Lung (tissue), 12 donors: ENCODE results near the gene SEC14L1. TPM values are rescaled to one million over a fixed set of nuclear protein-coding genes. Genes with fewer than 3 reads are reported as not detected.

ENCODE experiments used
- ATAC-seq: fragments of 200-7000 bp; cut with Tn5 transposase; one replicate; pipeline ENCODE4 v1.9.1; 2020; ENCODE audit warnings: moderate number of reproducible peaks; ENCODE audit not compliant: insufficient read depth, low FRiP score
- DNase-seq, 3 donors: peaks; one replicate each; pipeline ENCODE4 v3.0.0-alpha.2; 2013 to 2017
- H3K27ac ChIP-seq, 2 donors: one replicate each; pipeline ENCODE4 v1.5.1; 2013; ENCODE audit warnings: mild to moderate bottlenecking in 2 of 2, moderate library complexity in 2 of 2, control low read depth in 1 of 2, inconsistent platforms in 1 of 2, low read depth in 1 of 2, low read length in 1 of 2
- H3K27me3 ChIP-seq, 3 donors: one replicate each; pipeline ENCODE4 v1.5.1; 2013; ENCODE audit warnings: low read length in 2 of 3; ENCODE audit not compliant: control insufficient read depth in 3 of 3, insufficient read depth in 3 of 3
- H3K36me3 ChIP-seq, 4 donors: one replicate each; pipeline ENCODE4 v1.5.1; 2013; ENCODE audit warnings: low read length in 4 of 4, mild to moderate bottlenecking in 1 of 4, moderate library complexity in 1 of 4; ENCODE audit not compliant: control insufficient read depth in 4 of 4, insufficient read depth in 4 of 4
- H3K4me1 ChIP-seq, 5 donors: one replicate each; pipeline ENCODE4 v1.5.1; 2013; ENCODE audit warnings: low read length in 5 of 5, mild to moderate bottlenecking in 2 of 5, moderate library complexity in 1 of 5; ENCODE audit not compliant: control insufficient read depth in 5 of 5, insufficient read depth in 5 of 5
- H3K4me3 ChIP-seq: one replicate; pipeline ENCODE4 v1.5.1; 2013; ENCODE audit warnings: mild to moderate bottlenecking, control low read depth, moderate library complexity
- H3K9ac ChIP-seq, 2 donors: one replicate each; pipeline ENCODE4 v1.5.1; 2013; ENCODE audit warnings: low read length in 2 of 2, control low read depth in 1 of 2; ENCODE audit not compliant: insufficient read depth in 1 of 2
- H3K9me3 ChIP-seq, 4 donors: one replicate each; pipeline ENCODE4 v1.5.1; 2013; ENCODE audit warnings: low read length in 3 of 4, mild to moderate bottlenecking in 1 of 4, moderate library complexity in 1 of 4; ENCODE audit not compliant: control insufficient read depth in 4 of 4, insufficient read depth in 3 of 4
- CTCF ChIP-seq: IDR thresholded peaks from 2 replicates; pipeline ENCODE4 v1.5.1; 2012; ENCODE audit warnings: mild to moderate bottlenecking; ENCODE audit errors: control extremely low read depth, extremely low read depth
- WGBS, 2 donors: extraction: QIAGEN DNeasy Blood & Tissue Kit; methylation state at CpG; one replicate each; pipeline ENCODE4 v1.1.7; 2013; 5-methylcytosine and 5-hydroxymethylcytosine counted together
- polyA plus RNA-seq, 2 donors: library from polyadenylated mRNA; stranded (reverse); fragments of 200-250 nt; gene quantifications; one replicate each; pipeline ENCODE4 v1.2.1, GENCODE V29; 2013
- total RNA-seq, 2 donors: library from RNA; depleted of rRNA in 1 of 2; stranded (reverse); fragments of >200 nt in 1 of 2; gene quantifications; one replicate each; pipeline ENCODE4 v1.2.1, GENCODE V29; 2014 to 2021
- donor health status: control.
- donor health status: control.
- donor health status: Bipolar disorder and iron deficiency.
- donor health status: healthy.
- donor health status: DM: yes; HTN: yes; CAD: no.

Gene SEC14L1
- total and polyA plus RNA-seq, 4 donors: 41.6 to 171 (median 135) TPM

GRCh38 chr17:77164483-77165091 is 23.8 kb downstream of the SEC14L1 start:
- no peak for ATAC-seq
- no peak overlapping the region for H3K4me3 ChIP-seq
- H3K9me3 ChIP-seq: peaks cover 0 to 9% (median 7%) of the 10 kb centered on the region in 4 donors
- no peak for TF ChIP-seq CTCF
- H3K4me1 ChIP-seq: peaks cover 15 to 45% (median 33%) of the 10 kb centered on the region in 5 donors
- H3K27ac ChIP-seq: peak overlapping the region; percentile 58 to 64
- DNase-seq: peak in 1 of 3 donors; percentile 62
- WGBS, 2 donors: 26 to 43% methylated on average over 7 of the region's 7 CpGs
- H3K36me3 ChIP-seq: peaks cover 0 to 5% (median 2%) of the 10 kb centered on the region in 4 donors
- H3K27me3 ChIP-seq: no peaks in the 10 kb centered on the region
- no peak overlapping the region for H3K9ac ChIP-seq

- Histone ChIP-seq H3K9me3 (peaks cover 0 to 9% (median 7%) of the 10 kb centered on the region in 4 donors), H3K27me3 (no peaks in the 10 kb centered on the region), H3K36me3 (peaks cover 0 to 5% (median 2%) of the 10 kb centered on the region in 4 donors), H3K4me3 (no peak overlapping the region), H3K27ac (peak overlapping the region in 1 of 2 donors; percentile 4), H3K9ac (no peak overlapping the region), H3K4me1 (peaks cover 12 to 36% (median 33%) of the 10 kb centered on the region in 5 donors)
- WGBS, 2 donors: 13 to 42% methylated on average over 1 of the region's 1 CpG
- no peak for ATAC-seq
- no peak for DNase-seq
- TF ChIP-seq CTCF: no peak
These were observed 24.8 kb downstream of the SEC14L1 start for GRCh38 chr17:77165577-77165976.

DNA sequence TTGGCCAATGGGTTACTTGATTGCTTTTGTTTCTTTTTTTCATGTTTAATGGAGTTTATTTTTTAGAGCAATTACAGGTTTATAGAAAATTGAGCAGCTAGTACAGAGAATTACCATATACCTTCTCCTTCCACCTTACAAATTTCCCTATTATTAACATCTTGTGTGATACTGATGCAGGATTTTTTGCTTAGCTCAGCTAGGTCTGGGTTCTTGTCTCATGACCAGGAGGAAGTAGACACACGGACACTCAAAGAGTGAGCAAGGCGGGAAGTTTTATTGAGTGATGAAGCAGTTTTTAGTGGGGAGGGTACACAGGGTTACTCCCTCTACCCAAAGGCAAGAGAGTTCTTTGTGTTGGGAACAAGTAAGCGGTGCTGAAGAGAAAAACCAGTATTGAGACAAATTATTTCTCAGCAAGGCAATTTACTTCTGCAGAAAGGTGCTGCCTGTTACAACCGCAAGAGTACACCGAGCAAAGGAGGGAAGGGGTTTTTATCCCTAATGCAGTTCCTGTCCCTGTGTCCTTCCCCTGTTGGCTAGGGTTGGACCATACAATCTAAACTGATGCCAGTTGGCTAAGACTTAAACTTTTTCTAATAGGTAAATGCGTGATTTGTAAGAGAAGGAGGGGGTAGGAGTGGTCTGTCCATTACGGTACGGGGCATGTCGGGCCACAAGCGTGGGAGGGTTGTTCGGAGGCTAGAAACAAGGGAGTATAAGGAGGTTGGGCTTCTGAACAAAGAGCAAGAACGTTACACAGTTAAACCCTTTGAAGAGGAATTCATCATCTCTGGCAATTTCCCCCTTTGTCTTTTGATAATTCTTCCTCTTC is 26.9 kb downstream of the SEC14L1 start:
- Histone ChIP-seq H3K4me3 (no peak overlapping the region), H3K9me3 (peaks cover 0 to 9% (median 7%) of the 10 kb centered on the region in 4 donors), H3K27me3 (no peaks in the 10 kb centered on the region), H3K27ac (no peak overlapping the region), H3K4me1 (peaks cover 9 to 40% (median 28%) of the 10 kb centered on the region in 5 donors), H3K36me3 (peaks cover 0 to 5% (median 2%) of the 10 kb centered on the region in 4 donors), H3K9ac (no peak overlapping the region)
- TF ChIP-seq CTCF: no peak
- DNase-seq: no peak
- 91 to 94% methylated on average over 12 of the region's 12 CpGs for WGBS, 2 donors
- no peak for ATAC-seq
